Activated naive CD4-positive, alpha-beta T cell treated with anti-CD3 and anti-CD28 coated beads, Interleukin-2, amount 10 ng/mL, durations not matched to agents 7 days and 5 days (primary cell): ENCODE data around the gene CEP85L.

Experiments
- CTCF ChIA-PET: fragments of 350-600 bp; sonication (Branson Sonifier 250); formaldehyde crosslinking; loops from one replicate; lab custom pipeline; 2021; ENCODE audit warnings: antibody characterized with exemption; lab: Charles Lee
- DNase-seq: peaks from one replicate; pipeline ENCODE4 v3.0.0-alpha.2; 2020
- H3K27ac Mint-ChIP-seq: one replicate; pipeline ENCODE4 v1.8.0; 2021; ENCODE audit warnings: mild to moderate bottlenecking, moderate library complexity, mixed read lengths
- H3K27me3 Mint-ChIP-seq: one replicate; pipeline ENCODE4 v1.8.0; 2021; ENCODE audit warnings: mild to moderate bottlenecking, mixed read lengths
- H3K36me3 Mint-ChIP-seq: one replicate; pipeline ENCODE4 v1.8.0; 2021; ENCODE audit warnings: mixed read lengths
- H3K4me1 Mint-ChIP-seq: one replicate; pipeline ENCODE4 v1.8.0; 2021; ENCODE audit warnings: mixed read lengths
- H3K4me3 Mint-ChIP-seq: one replicate; pipeline ENCODE4 v1.8.0; 2021; ENCODE audit warnings: mild to moderate bottlenecking, moderate library complexity, mixed read lengths
- H3K9me3 Mint-ChIP-seq: one replicate; pipeline ENCODE4 v1.8.0; 2021; ENCODE audit warnings: mixed read lengths

Gene CEP85L

DNA sequence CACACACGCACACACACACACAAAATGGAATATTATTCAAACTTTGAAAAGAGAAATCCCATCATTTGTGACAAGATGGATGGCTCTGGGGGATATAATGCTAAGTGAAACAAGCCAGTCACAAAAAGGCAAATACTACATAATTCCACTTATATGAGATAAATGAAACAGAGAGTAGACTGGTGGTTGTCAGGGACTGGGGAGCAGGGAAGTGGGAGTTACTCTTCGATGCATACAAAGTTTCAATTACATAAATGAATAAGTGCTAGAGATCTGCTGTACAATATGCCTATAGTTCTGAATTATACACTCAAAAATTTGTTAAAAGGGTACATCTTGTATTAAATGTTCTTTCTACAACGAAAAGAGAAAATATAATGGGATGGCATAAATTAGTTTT is 161.4 kb downstream of the CEP85L start:
- H3K27ac Mint-ChIP-seq, result no peak overlapping the region
- peaks cover 23% of the 10 kb centered on the region for H3K9me3 Mint-ChIP-seq
- DNase-seq, result no peak
- CTCF ChIA-PET, result no interaction called here
- no peaks in the 10 kb centered on the region for H3K27me3 Mint-ChIP-seq
- no peak overlapping the region for H3K4me3 Mint-ChIP-seq
- H3K36me3 Mint-ChIP-seq, result peaks cover 82% of the 10 kb centered on the region
- H3K4me1 Mint-ChIP-seq, result no peaks in the 10 kb centered on the region

DNA sequence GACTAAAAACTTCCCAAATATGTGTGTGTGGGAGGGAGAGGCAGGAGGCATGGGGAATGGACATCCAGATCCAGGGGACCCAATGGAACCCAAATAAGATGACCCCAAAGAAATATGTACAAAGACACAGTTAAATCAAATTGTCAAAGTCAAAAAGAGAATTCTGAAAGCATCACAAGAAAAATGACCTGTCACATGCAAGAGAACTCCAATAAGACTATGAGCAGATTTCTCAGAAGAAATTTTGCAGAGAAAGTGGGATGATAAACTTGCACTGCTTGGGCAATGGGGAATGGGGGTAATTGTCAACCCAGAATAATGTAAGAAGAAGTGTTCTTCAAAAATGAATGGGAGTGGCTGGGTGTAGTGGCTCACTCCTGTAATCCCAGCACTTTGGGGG is 162.8 kb downstream of the CEP85L start:
- H3K27me3 Mint-ChIP-seq, result no peaks in the 10 kb centered on the region
- H3K27ac Mint-ChIP-seq, result no peak overlapping the region

DNA sequence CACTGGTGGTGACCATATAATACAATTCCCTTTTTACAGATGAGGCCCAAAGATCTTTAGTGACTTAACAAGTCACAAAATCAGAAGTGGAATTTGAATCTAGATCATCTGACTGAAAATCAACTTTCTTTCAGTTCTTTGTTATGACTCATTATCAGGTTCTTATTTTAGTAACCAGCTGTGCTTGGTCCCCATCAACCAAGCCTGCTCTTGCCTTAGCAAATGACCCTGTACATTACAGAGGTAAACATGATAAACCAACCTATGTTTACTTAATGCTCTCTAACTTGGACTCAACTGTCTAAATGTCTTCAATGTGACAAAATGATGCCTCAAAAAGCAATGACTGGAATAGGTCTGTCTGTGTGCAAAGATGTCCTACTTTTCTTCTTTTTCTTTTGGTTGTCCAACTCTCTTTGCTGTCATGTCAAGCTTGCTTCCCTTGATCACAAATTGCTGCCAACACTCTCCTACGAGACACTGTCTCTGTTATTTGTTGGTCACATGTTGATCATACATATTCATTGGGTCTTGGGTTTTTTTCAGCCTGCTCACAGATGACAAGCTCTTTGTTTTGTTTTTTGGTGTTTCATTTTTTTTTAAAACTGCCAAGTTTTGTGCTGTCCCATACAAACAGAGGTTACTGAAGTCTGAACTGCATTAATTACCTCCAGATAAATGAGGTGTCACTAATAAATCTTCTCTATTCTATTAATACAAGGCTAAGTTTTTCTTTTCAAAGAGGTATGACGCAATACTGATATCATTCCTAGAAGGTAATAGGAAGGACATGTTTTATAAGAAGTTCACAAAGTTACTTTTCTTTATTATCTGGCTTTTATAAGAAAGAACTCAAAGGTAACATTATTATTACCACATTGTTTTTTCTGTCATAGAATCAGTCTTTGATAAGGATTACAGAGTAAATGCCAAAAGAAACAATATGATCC is 165.5 kb downstream of the CEP85L start:
- CTCF ChIA-PET, result interaction anchor here (1.5 kb wide), 1 partner anchor 8 kb away, joined by 3 read pairs; no protein-coding TSS in a partner anchor
- Mint-ChIP-seq H3K36me3 (peaks cover 62% of the 10 kb centered on the region), H3K4me3 (no peak overlapping the region)

More for the DNA sequence above, 162.8 kb downstream of the CEP85L start:
- CTCF ChIA-PET, result no interaction called here
- no peak overlapping the region for H3K4me3 Mint-ChIP-seq
- H3K9me3 Mint-ChIP-seq, result peaks cover 23% of the 10 kb centered on the region
- DNase-seq, result no peak
- H3K4me1 Mint-ChIP-seq, result no peaks in the 10 kb centered on the region
- peaks cover 73% of the 10 kb centered on the region for H3K36me3 Mint-ChIP-seq

DNA sequence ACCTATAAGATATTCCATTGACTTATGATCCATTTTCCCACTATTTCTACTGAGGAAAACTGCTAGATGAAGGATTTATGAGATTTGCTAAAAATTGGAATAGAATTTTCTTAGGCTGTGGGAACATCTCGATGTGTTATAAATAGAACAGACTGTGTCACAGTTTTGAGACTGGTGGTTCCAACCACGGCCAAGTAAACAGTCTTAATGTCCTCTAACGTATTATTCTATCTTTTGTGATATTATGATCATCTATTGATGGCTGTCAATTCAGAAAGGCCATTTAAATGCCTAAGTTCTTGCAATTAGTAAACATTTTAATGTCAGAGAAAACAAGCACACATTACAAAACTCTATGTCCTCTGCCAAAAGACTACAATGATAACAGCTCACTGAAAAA is 174.8 kb downstream of the CEP85L start:
- Mint-ChIP-seq H3K4me1 (no peaks in the 10 kb centered on the region), H3K27me3 (no peaks in the 10 kb centered on the region), H3K4me3 (no peak overlapping the region), H3K9me3 (no peaks in the 10 kb centered on the region), H3K27ac (no peak overlapping the region), H3K36me3 (peaks cover 9% of the 10 kb centered on the region)
- CTCF ChIA-PET, result no interaction called here
- DNase-seq, result no peak

More for the DNA sequence above, 165.5 kb downstream of the CEP85L start:
- peaks cover 23% of the 10 kb centered on the region for H3K9me3 Mint-ChIP-seq
- H3K27ac Mint-ChIP-seq, result no peak overlapping the region
- H3K27me3 Mint-ChIP-seq, result no peaks in the 10 kb centered on the region
- H3K4me1 Mint-ChIP-seq, result no peaks in the 10 kb centered on the region
- no peak for DNase-seq

DNA sequence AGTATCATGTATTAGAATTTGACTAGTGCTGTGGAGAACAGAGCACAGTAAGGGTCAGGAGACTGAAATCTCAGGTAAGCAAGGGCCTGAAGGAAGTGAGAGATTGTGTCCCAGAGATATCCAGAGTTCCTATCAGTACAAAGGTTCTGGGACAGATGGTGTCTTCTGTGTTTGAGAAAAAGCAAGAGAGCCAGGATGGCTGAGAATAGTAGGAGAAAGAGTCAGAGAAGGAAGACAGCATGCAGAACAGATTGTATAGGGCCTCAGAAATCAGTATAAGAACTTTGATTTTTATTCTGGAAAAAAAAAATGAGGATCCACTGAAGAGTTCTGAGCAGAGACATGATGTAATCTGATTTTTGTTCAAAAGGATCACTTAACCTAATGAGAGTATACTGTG is 178.1 kb downstream of the CEP85L start:
- DNase-seq, result no peak
- peaks cover 17% of the 10 kb centered on the region for H3K36me3 Mint-ChIP-seq
- H3K4me3 Mint-ChIP-seq, result no peak overlapping the region
- H3K4me1 Mint-ChIP-seq, result no peaks in the 10 kb centered on the region
- no peaks in the 10 kb centered on the region for H3K9me3 Mint-ChIP-seq
- H3K27ac Mint-ChIP-seq, result no peak overlapping the region
- CTCF ChIA-PET, result no interaction called here
- H3K27me3 Mint-ChIP-seq, result no peaks in the 10 kb centered on the region

DNA sequence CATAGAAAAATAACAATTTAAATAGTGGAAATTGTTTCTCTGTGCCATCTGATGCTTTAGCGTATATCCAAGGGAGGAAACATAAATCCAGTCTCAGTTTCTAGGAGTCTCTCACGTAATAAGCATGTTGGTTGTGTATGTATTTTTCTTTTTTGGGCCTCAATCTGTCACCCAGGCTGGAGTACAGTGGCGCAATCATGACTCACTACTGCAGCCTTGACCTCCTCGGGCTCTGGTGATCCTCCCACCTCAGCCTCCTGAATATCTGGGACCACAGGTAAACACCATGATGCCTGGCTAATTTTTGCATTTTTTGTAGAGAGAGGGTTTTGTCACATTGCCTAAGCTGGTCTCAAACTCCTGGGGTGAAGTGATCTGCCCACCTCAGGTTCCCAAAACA is 181.9 kb downstream of the CEP85L start:
- H3K27me3 Mint-ChIP-seq, result no peaks in the 10 kb centered on the region
- no peak overlapping the region for H3K4me3 Mint-ChIP-seq
- CTCF ChIA-PET, result no interaction called here
- no peaks in the 10 kb centered on the region for H3K4me1 Mint-ChIP-seq
- DNase-seq, result no peak
- peaks cover 43% of the 10 kb centered on the region for H3K36me3 Mint-ChIP-seq
- H3K9me3 Mint-ChIP-seq, result no peaks in the 10 kb centered on the region
- H3K27ac Mint-ChIP-seq, result no peak overlapping the region

DNA sequence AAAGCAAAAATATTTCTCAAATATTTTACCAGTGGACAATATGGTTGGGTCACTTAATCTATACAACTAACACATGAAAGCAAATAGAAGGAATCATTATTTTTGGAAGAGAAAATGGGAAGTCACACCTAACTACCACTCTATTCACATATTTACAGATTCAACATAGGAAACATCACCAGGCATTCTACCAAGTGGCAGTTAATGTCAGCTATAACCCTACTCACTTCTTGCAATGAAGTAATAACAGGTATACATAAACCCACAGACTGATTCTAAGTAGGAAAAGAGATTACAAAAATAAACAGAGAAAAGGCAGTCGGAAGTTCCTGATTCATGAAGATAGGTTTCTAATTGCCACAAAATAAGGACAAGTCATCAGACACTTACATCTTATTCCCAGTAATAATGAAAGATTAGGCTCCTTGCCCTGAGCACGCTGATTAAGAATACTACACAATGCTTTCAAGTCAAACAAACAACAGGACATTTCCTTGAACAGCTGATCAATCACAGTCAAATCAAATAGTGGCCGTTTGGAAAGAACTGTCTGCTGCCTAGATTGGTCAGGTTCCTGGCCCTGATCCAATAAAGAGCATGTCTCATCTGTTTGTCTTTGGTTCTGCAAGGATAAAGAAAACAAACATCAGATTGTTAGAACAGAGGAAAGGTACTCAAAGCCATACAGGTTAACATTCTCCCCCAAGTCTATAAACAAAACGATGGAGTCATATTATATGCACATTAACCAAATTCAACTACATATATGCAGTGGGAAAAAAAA is 182.5 kb downstream of the CEP85L start:
- no peak overlapping the region for H3K4me3 Mint-ChIP-seq
- no peaks in the 10 kb centered on the region for H3K4me1 Mint-ChIP-seq
- no peaks in the 10 kb centered on the region for H3K9me3 Mint-ChIP-seq
- CTCF ChIA-PET, result no interaction called here
- H3K36me3 Mint-ChIP-seq, result peaks cover 46% of the 10 kb centered on the region
- no peak for DNase-seq
- no peaks in the 10 kb centered on the region for H3K27me3 Mint-ChIP-seq
- peak overlapping the region; percentile 35 for H3K27ac Mint-ChIP-seq

DNA sequence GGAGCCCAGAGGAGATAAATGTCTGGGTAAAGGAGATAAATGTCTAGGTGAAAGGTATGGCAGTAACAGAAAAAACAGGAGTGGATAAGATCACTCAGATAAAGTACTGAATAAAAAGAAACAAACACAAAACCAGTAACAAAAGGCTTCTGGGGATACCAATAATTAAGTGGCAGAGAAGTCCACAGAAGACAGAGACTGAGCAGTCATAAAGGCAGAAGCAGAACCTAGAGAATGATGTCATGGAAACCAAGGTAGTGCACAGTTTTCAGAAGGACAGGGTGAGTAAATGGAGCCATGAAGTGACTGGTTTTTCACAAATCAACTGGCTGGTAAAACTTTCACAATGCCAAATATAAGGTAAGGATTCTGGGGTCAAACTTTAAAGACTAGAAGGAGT is 184.2 kb downstream of the CEP85L start:
- Mint-ChIP-seq H3K36me3 (peaks cover 55% of the 10 kb centered on the region), H3K4me3 (no peak overlapping the region), H3K4me1 (no peaks in the 10 kb centered on the region), H3K27ac (no peak overlapping the region), H3K9me3 (no peaks in the 10 kb centered on the region), H3K27me3 (no peaks in the 10 kb centered on the region)
- DNase-seq, result no peak
- CTCF ChIA-PET, result no interaction called here

DNA sequence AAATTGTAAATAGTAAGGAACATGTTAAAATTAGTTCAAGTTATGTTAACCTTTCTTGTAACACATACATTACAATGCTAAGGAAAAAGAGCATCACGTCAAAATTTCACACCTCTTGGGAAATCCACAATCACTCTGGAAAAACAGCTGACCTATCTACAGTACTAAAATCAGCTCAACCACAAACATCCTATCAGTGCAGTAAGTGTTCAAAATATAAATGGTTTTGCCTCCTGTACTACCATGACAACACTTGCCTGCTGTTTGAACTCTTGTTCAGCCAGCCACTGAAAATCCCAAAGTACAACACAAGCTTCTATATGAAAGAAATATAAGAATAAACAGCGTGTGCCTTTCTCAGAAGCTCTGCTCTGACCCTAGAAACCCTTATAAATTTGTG is 186.8 kb downstream of the CEP85L start:
- Mint-ChIP-seq H3K4me1 (no peaks in the 10 kb centered on the region), H3K27ac (no peak overlapping the region), H3K36me3 (peaks cover 51% of the 10 kb centered on the region), H3K9me3 (no peaks in the 10 kb centered on the region), H3K27me3 (no peaks in the 10 kb centered on the region), H3K4me3 (no peak overlapping the region)
- CTCF ChIA-PET, result no interaction called here
- DNase-seq, result no peak

DNA sequence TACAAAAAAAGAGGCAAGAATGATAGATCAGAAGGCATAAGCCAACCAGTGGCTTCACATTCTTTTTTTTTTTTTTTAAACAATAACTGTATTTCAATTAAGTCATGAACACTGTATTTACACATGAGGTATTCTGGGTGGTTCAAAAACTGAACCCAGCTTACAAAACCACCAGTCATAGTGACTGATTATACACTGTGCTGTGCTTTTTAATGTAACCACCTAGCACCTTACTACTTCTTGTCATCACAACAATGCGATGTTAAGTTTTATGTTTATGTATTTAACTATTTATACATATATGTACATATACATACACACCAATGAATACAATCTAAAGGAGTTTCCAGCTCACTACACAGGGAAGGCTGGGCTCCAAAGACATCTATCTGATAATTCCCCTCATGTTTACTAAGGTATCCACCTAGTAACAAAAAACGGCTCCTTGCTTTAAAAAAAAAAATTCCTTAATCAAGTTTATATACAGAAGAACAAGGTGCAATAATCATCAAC is 190.4 kb downstream of the CEP85L start:
- Mint-ChIP-seq H3K27me3 (no peaks in the 10 kb centered on the region), H3K4me1 (no peaks in the 10 kb centered on the region), H3K9me3 (no peaks in the 10 kb centered on the region), H3K27ac (no peak overlapping the region), H3K36me3 (peaks cover 25% of the 10 kb centered on the region), H3K4me3 (no peak overlapping the region)
- no peak for DNase-seq
- CTCF ChIA-PET, result no interaction called here

DNA sequence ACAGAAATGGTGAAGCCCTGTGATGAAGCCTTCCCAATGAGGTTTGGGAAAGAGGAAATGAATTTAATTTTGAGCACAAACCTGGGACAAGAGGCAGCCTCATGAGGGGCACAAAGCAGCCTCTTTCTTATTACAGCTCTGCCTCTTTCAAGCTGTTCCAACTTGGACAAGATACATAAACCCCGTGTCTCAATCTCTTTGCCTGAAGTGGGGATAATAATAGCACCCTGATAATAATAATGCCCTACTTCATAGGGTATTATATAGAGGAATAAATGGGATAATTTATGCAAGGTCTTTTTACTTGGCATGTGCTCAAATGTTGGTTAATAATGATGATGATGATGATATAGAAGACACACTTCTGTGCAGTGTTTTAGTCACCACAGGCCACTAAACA is 194.4 kb downstream of the CEP85L start:
- no peak for DNase-seq
- CTCF ChIA-PET, result no interaction called here
- H3K4me1 Mint-ChIP-seq, result no peaks in the 10 kb centered on the region
- H3K9me3 Mint-ChIP-seq, result peaks cover 22% of the 10 kb centered on the region
- H3K36me3 Mint-ChIP-seq, result peaks cover 2% of the 10 kb centered on the region
- H3K4me3 Mint-ChIP-seq, result no peak overlapping the region
- H3K27ac Mint-ChIP-seq, result no peak overlapping the region
- H3K27me3 Mint-ChIP-seq, result no peaks in the 10 kb centered on the region

DNA sequence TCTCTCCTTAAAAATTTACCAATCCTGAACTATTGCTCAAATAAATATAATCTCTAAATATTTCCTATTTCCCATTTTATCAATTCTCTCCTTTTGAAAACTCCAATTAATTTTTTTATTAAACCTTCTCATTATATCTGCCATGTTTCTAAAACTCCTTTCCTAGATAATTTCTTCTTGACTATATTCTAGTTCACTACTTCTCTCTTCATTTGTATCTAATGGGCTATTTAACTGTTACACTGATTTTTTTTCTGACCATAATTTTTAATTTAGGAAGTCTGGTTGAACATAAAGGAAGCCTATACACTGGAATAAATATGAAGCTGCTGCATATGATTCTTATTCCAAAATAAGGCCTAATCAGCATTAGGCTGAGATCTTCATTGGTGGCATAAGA is 199.6 kb downstream of the CEP85L start:
- CTCF ChIA-PET, result no interaction called here
- H3K36me3 Mint-ChIP-seq, result no peaks in the 10 kb centered on the region
- H3K27ac Mint-ChIP-seq, result no peak overlapping the region
- H3K4me3 Mint-ChIP-seq, result no peak overlapping the region
- no peaks in the 10 kb centered on the region for H3K4me1 Mint-ChIP-seq
- H3K27me3 Mint-ChIP-seq, result no peaks in the 10 kb centered on the region
- H3K9me3 Mint-ChIP-seq, result peaks cover 47% of the 10 kb centered on the region
- no peak for DNase-seq

DNA sequence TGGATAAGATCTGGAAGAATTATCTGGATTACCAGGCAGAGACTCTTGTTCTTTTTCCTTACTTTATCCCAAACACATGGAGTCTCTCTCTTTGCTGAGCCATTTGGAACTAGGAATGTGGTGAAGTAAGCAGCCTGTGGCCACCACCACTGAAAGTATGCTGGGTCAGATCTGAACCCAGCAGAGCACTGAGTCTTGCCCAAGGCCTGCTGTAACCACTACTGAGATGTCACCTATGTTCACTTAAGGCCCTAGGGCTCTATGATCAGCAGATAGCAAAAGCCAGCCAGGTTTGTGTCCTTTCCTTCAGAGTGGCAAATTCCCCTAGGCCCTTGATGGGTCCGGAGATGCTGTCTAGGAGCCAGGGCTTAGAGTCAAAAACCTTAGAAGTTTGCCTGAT is 206.6 kb downstream of the CEP85L start:
- CTCF ChIA-PET, result no interaction called here
- DNase-seq, result no peak
- H3K9me3 Mint-ChIP-seq, result peaks cover 21% of the 10 kb centered on the region
- no peak overlapping the region for H3K4me3 Mint-ChIP-seq
- H3K36me3 Mint-ChIP-seq, result no peaks in the 10 kb centered on the region
- no peaks in the 10 kb centered on the region for H3K4me1 Mint-ChIP-seq
- H3K27ac Mint-ChIP-seq, result no peak overlapping the region
- no peaks in the 10 kb centered on the region for H3K27me3 Mint-ChIP-seq

DNA sequence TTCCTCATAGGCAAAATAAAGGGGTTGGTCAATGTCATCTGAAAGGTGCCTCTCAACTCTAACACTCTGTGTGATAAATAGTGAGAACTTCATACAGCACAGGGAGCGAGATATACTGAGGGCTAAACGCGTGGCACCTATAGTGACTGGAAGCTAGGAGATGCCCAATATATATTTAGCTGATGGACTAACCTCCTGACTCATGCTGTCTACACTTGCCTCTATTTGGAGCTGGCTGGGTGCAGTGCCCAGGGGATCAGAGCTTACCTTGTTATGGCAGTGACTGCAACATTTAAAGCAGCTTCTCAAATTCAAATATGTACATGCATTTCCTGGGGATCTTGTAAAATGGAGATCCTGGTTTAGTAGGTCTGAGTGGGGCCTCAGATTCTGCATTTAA is 214.9 kb downstream of the CEP85L start:
- no peak overlapping the region for H3K4me3 Mint-ChIP-seq
- H3K4me1 Mint-ChIP-seq, result no peaks in the 10 kb centered on the region
- peaks cover 7% of the 10 kb centered on the region for H3K9me3 Mint-ChIP-seq
- DNase-seq, result no peak
- H3K36me3 Mint-ChIP-seq, result no peaks in the 10 kb centered on the region
- no peak overlapping the region for H3K27ac Mint-ChIP-seq
- CTCF ChIA-PET, result no interaction called here
- H3K27me3 Mint-ChIP-seq, result no peaks in the 10 kb centered on the region
